ENCODE results near the gene EFNA4. TPM values are rescaled to one million over a fixed set of nuclear protein-coding genes. Genes with fewer than 3 reads are reported as not detected.

The EFNA4 gene
- total and polyA plus RNA-seq, 9 of the 15 experiments (the other 6 are each of a cell fraction or from before 2014, with no cell fraction given), result 0.68 to 7.4 (median 6.1) TPM

GRCh38 chr1:155070721-155071569 lies 7.4 kb downstream of the EFNA4 start (continued):
- TF ChIP-seq ERF (CRISPR knock-in tag; IDR thresholded peaks at IDR 0.05), result 0 out of 2 replicates have a peak, but pooled peaks have one; percentile 57
- peak; percentile 59; the same call in 1 of the 2 replicates for TF ChIP-seq SAFB (IDR thresholded peaks at IDR 0.05; ENCODE audit: borderline replicate concordance, low read depth, low read length)
- no peak for TF ChIP-seq XRCC4 (IDR thresholded peaks at IDR 0.05; ENCODE audit: extremely low read depth, insufficient read depth, insufficient read length)
- TF ChIP-seq RB1 (IDR thresholded peaks at IDR 0.05; ENCODE audit: low read depth), result peak; percentile 71; the same call in 1 of the 2 replicates
- peak; percentile 75; the same call in 1 of the 2 replicates for TF ChIP-seq KAT7 (CRISPR knock-in tag; IDR thresholded peaks at IDR 0.05; ENCODE audit: borderline replicate concordance)
- TF ChIP-seq TAF15 (IDR thresholded peaks at IDR 0.05; ENCODE audit: low read depth, low read length), result no peak
- TF ChIP-seq CEBPB (tag; IDR thresholded peaks at IDR 0.05), result no peak
- TF ChIP-seq NFYB (IDR thresholded peaks at IDR 0.05; ENCODE audit: extremely low read depth, insufficient read length), result peak; percentile 4
- no peak for TF ChIP-seq ZNF561 (CRISPR knock-in tag; conservative IDR thresholded peaks at IDR 0.05)
- no peak for TF ChIP-seq DNMT1 (IDR thresholded peaks at IDR 0.05)
- TF ChIP-seq FOS (IDR thresholded peaks at IDR 0.05; ENCODE audit: extremely low read depth, insufficient read length), result no peak
- TF ChIP-seq TFAM (CRISPR knock-in tag; conservative IDR thresholded peaks at IDR 0.05), result no peak
- TF ChIP-seq MBD1 (CRISPR knock-in tag; IDR thresholded peaks at IDR 0.05), result no peak
- peak in 1 of 2 experiments; percentile 67; a peak in 1 of 4 replicates for TF ChIP-seq HDAC1 (IDR thresholded peaks at IDR 0.05)
- no peak for TF ChIP-seq MEF2D (tag; conservative IDR thresholded peaks at IDR 0.05; ENCODE audit: low read depth)
- TF ChIP-seq ZBTB11 (CRISPR knock-in tag; IDR thresholded peaks at IDR 0.05), result peak in 1 of 3 experiments; percentile 34; a peak in 1 of 6 replicates
- TF ChIP-seq BACH1 (tag; IDR thresholded peaks at IDR 0.05), result no peak
- TF ChIP-seq CBX8 (IDR thresholded peaks at IDR 0.05; ENCODE audit: borderline replicate concordance, extremely low read depth, low read depth, low read length, poor library complexity, severe bottlenecking), result no peak
- TF ChIP-seq POLR2A (conservative IDR thresholded peaks at IDR 0.05), result peak; percentile 40; the same call in 1 of the 2 replicates
- TF ChIP-seq RFX5 (IDR thresholded peaks at IDR 0.05; ENCODE audit: low read depth, low read length), result no peak
- TF ChIP-seq KDM5B (IDR thresholded peaks at IDR 0.05; ENCODE audit: insufficient replicate concordance, low read depth, low read length), result peak; percentile 9

Data from K562 (cell line).